Osteoblast (primary cell): ENCODE data around the gene INSYN2B. TPM values are rescaled to one million over a fixed set of nuclear protein-coding genes. Genes with fewer than 3 reads are reported as not detected.

Experiments used
- DNase-seq: peaks from one replicate; pipeline ENCODE4 v3.0.0; 2011; ENCODE audit warnings: low spot score, mixed read lengths; ENCODE audit not compliant: insufficient read length; ENCODE audit errors: missing footprints
- H2AFZ ChIP-seq: 2 replicates; pipeline ENCODE4 v1.6.0; 2011; ENCODE audit warnings: mild to moderate bottlenecking, low read length
- H3K27ac ChIP-seq: 2 replicates; pipeline ENCODE4 v1.5.1; 2011; ENCODE audit warnings: mild to moderate bottlenecking, low read depth, low read length, moderate library complexity
- H3K27me3 ChIP-seq: 2 replicates; pipeline ENCODE4 v1.6.0; 2012; ENCODE audit warnings: mild to moderate bottlenecking, control low read depth, inconsistent platforms, low read length, moderate library complexity; ENCODE audit not compliant: insufficient read depth
- H3K36me3 ChIP-seq: 2 replicates; pipeline ENCODE4 v1.5.1; 2011; ENCODE audit warnings: mild to moderate bottlenecking, low read length, control low read depth, moderate library complexity; ENCODE audit not compliant: insufficient read depth
- H3K4me1 ChIP-seq: 2 replicates; pipeline ENCODE4 v1.5.1; 2011; ENCODE audit warnings: mild to moderate bottlenecking, low read length, control low read depth, moderate library complexity; ENCODE audit not compliant: insufficient read depth
- H3K4me2 ChIP-seq: 2 replicates; pipeline ENCODE4 v1.6.0; 2011; ENCODE audit warnings: mild to moderate bottlenecking, low read length; ENCODE audit not compliant: insufficient read depth
- H3K4me3 ChIP-seq: fragments of 200-600 bp; sonication (generic); 3 replicates; pipeline ENCODE4 v1.5.1; 2012; ENCODE audit warnings: mild to moderate bottlenecking, low read length, inconsistent platforms; ENCODE audit not compliant: insufficient read depth
- H3K79me2 ChIP-seq: 2 replicates; pipeline ENCODE4 v1.6.0; 2012; ENCODE audit warnings: mild to moderate bottlenecking, low read length, control low read depth, inconsistent platforms; ENCODE audit not compliant: insufficient read depth
- H3K9me3 ChIP-seq: 2 replicates; pipeline ENCODE4 v1.5.1; 2011; ENCODE audit warnings: low read depth, low read length, control low read depth
- H4K20me1 ChIP-seq: 2 replicates; pipeline ENCODE4 v1.6.0; 2012; ENCODE audit warnings: mild to moderate bottlenecking, low read length, control low read depth; ENCODE audit not compliant: insufficient read depth
- CTCF ChIP-seq: IDR thresholded peaks from 2 replicates; pipeline ENCODE4 v1.5.1; 2011; ENCODE audit warnings: mild to moderate bottlenecking, low read depth, low read length, moderate library complexity; ENCODE audit errors: extremely low read depth
- total RNA-seq: library from RNA; depleted of rRNA; stranded (reverse); fragments of >200 nt; gene quantifications from 2 replicates; pipeline ENCODE4 v1.2.3, GENCODE V29; 2012

Gene INSYN2B
- total RNA-seq, result 2.2 and 3.5 TPM in 2 replicates

DNA sequence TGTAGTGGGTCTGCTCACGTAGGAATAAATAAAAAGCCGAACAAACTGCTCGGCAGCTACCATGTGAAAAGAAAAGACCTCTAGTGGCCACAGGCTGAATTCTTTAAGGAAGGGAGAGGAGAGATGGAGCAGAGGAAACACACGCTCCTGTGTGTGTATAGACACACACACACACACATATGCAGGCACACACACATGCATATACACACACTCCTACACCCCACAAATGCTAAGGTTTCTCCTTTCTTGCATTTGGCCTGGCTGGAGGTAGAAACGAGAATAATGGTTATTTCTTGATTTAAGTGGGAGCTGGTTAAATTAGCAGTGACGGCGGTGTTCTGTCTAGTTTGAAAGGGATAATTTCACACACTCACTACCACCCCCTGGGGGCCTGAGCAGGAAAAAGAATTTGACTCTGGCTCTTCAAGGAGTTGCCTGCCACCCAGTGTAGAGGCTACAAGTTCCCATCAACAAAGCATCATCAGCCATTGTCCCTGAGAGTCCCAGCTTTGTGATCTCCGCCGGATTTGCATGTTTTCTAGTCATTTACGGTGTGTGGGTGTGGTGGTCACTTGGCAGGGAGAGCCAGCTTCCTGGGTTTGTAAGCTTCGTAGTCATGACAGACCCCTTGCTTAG, at the start of gene INSYN2B:
Gene INSYN2B (minus strand): TSS at position 78 of the 636 bp plus-strand sequence. CDS start 96,597 bp downstream, outside the sequence.
- Histone ChIP-seq H3K9me3 (no peaks in the 10 kb centered on the region), H2AFZ (peak within 1 kb of the TSS; percentile 91), H3K4me1 (peaks cover 42% of the 10 kb centered on the region), H3K27ac (peak within 1 kb of the TSS; percentile 78), H3K4me2 (peak within 1 kb of the TSS; percentile 97), H3K4me3 (peak within 1 kb of the TSS; percentile 79), H3K36me3 (no peaks in the 10 kb centered on the region), H3K79me2 (peaks cover 30% of the 10 kb centered on the region), H4K20me1 (no peaks in the 10 kb centered on the region), H3K27me3 (no peaks in the 10 kb centered on the region)
- DNase-seq, result peak; percentile 81
- TF ChIP-seq CTCF, result peak; percentile 89

DNA sequence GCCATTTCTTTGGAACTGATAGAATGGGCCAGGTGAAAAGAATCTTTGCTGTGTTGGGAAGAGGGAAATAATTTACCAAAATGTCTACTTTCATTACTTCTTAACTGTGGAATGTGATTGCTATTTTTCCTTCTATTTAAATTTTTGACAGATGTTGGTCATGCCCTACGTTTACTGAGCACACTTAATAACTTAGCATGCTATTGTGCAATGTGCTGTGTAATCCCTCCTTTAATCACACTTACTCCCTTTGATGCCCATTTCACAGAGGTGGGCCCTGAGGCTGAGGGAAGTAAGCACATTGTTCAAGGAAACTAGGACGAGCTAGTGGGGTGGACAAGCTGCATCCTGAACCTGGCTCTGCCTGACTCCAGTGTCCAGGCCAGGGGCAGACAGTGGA, 47.8 kb upstream of the INSYN2B start:
- H3K36me3 ChIP-seq, result no peaks in the 10 kb centered on the region
- no peaks in the 10 kb centered on the region for H3K9me3 ChIP-seq
- H3K27ac ChIP-seq, result no peak overlapping the region
- no peak overlapping the region for H3K4me3 ChIP-seq
- no peaks in the 10 kb centered on the region for H4K20me1 ChIP-seq
- no peaks in the 10 kb centered on the region for H3K79me2 ChIP-seq
- TF ChIP-seq CTCF, result no peak
- no peak overlapping the region for H2AFZ ChIP-seq
- H3K27me3 ChIP-seq, result peaks cover 2% of the 10 kb centered on the region
- no peak for DNase-seq
- no peak overlapping the region for H3K4me2 ChIP-seq
- no peaks in the 10 kb centered on the region for H3K4me1 ChIP-seq

DNA sequence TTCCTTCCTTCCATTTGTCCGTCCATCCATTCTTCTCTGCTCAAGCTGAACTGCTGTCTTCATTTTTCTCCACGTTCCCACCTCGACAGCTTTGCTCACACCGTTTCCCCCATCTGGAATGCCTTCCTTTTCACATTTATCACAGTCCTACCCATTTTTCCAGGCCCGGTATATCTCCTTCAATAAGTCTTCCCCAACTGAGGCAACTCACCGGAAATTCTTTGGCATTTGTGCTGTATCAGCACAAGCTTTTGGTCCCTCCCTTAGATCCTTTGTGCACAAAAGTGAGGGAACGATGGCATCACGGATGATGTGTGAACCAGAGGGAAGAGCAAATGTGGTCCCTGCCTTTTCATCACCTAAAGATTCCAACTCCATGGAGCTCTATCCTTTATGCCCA, 45.6 kb upstream of the INSYN2B start:
- Histone ChIP-seq H3K27me3 (peaks cover 2% of the 10 kb centered on the region), H3K9me3 (no peaks in the 10 kb centered on the region), H3K27ac (no peak overlapping the region), H3K4me1 (no peaks in the 10 kb centered on the region), H2AFZ (no peak overlapping the region), H4K20me1 (no peaks in the 10 kb centered on the region), H3K4me3 (no peak overlapping the region), H3K4me2 (no peak overlapping the region), H3K79me2 (no peaks in the 10 kb centered on the region), H3K36me3 (no peaks in the 10 kb centered on the region)
- no peak for TF ChIP-seq CTCF
- no peak for DNase-seq

- peaks cover 21% of the 10 kb centered on the region for H3K27me3 ChIP-seq
- H3K36me3 ChIP-seq, result no peaks in the 10 kb centered on the region
- H3K79me2 ChIP-seq, result no peaks in the 10 kb centered on the region
- TF ChIP-seq CTCF, result no peak
- no peak overlapping the region for H2AFZ ChIP-seq
- no peaks in the 10 kb centered on the region for H4K20me1 ChIP-seq
- no peak for DNase-seq
- no peaks in the 10 kb centered on the region for H3K4me1 ChIP-seq
- no peak overlapping the region for H3K4me3 ChIP-seq
- no peak overlapping the region for H3K27ac ChIP-seq
- H3K4me2 ChIP-seq, result no peak overlapping the region
- no peaks in the 10 kb centered on the region for H3K9me3 ChIP-seq
Observed at GRCh38 chr5:170021506-170021905, 41.2 kb upstream of the INSYN2B start.
